Lower leg skin (tissue), 4 donors: ENCODE measurements around the gene ATXN1L. TPM values are rescaled to one million over a fixed set of nuclear protein-coding genes. Genes with fewer than 3 reads are reported as not detected.

Experiments used
- DNase-seq, 2 donors: peaks; one replicate each; pipeline ENCODE4 v3.0.0-alpha.2; 2019; ENCODE audit warnings: low spot score in 2 of 2
- H3K4me3 ChIP-seq: fragments of 200-600 bp; sonication (generic); 2 replicates; pipeline ENCODE4 v1.5.1; 2017; ENCODE audit warnings: mild to moderate bottlenecking, low read depth; ENCODE audit not compliant: poor library complexity, severe bottlenecking
- CTCF ChIP-seq, 3 donors: fragments of 450-650 bp; IDR thresholded peaks; one replicate each; pipeline ENCODE4 v1.5.1; 2016; ENCODE audit warnings: antibody characterized with exemption in 3 of 3, mild to moderate bottlenecking in 3 of 3, moderate library complexity in 2 of 3
- POLR2A ChIP-seq, 2 donors: fragments of 450-650 bp; IDR thresholded peaks; one replicate each; pipeline ENCODE4 v1.6.1; 2016 to 2017; ENCODE audit warnings: antibody characterized with exemption in 2 of 2, mild to moderate bottlenecking in 1 of 2, moderate library complexity in 1 of 2
- WGBS, 2 donors: methylation state at CpG; one replicate each; pipeline ENCODE4 v1.1.5; 2018; 5-methylcytosine and 5-hydroxymethylcytosine counted together
- intact Hi-C: fragments of 100-400 bp; cut with DNase I; formaldehyde crosslinking; loops from one replicate; pipeline ENCODE4 v1.15.0; 2023; ENCODE audit warnings: low total_unique reads
- total RNA-seq, 4 donors: library from RNA; depleted of rRNA; stranded (reverse); fragments of >200 nt; gene quantifications; one replicate each; pipeline ENCODE4 v1.1.0, GENCODE V29; 2016

The ATXN1L gene
- total RNA-seq, 4 donors from 2014 or later, result 21.8 to 29.7 (median 27.2) TPM

GRCh38 chr16:71848622-71849021, 2.8 kb downstream of the ATXN1L start:
- intact Hi-C loops, result no loop called here
- no peak for DNase-seq
- WGBS, 2 donors, result 80 to 90% methylated on average over 6 of the region's 6 CpGs
- TF ChIP-seq CTCF (IDR thresholded peaks at IDR 0.05), result no peak
- TF ChIP-seq POLR2A (IDR thresholded peaks at IDR 0.05), result no peak
- no peak overlapping the region for H3K4me3 ChIP-seq

- 68 to 78% methylated on average over 8 of the region's 8 CpGs for WGBS, 2 donors
Observed at GRCh38 chr16:71851746-71852145, 6.0 kb downstream of the ATXN1L start.

GRCh38 chr16:71852158-71852557, 6.4 kb downstream of the ATXN1L start:
- intact Hi-C loops, result no loop called here
- TF ChIP-seq POLR2A (IDR thresholded peaks at IDR 0.05) (no peak), CTCF (IDR thresholded peaks at IDR 0.05) (no peak)
- no peak overlapping the region for H3K4me3 ChIP-seq
- WGBS, 2 donors, result 59 to 80% methylated on average over 3 of the region's 3 CpGs
- DNase-seq, result no peak

More at GRCh38 chr16:71851746-71852145, 6.0 kb downstream of the ATXN1L start:
- no peak for TF ChIP-seq POLR2A (IDR thresholded peaks at IDR 0.05)
- TF ChIP-seq CTCF (IDR thresholded peaks at IDR 0.05), result no peak
- intact Hi-C loops, result no loop called here
- no peak overlapping the region for H3K4me3 ChIP-seq
- DNase-seq, result no peak

GRCh38 chr16:71852561-71852960, 6.8 kb downstream of the ATXN1L start:
- no peak overlapping the region for H3K4me3 ChIP-seq
- 96 to 100% methylated on average over 4 of the region's 4 CpGs for WGBS, 2 donors
- DNase-seq, result no peak
- no peak for TF ChIP-seq CTCF (IDR thresholded peaks at IDR 0.05)
- no peak for TF ChIP-seq POLR2A (IDR thresholded peaks at IDR 0.05)
- intact Hi-C loops, result no loop called here

- DNase-seq, result no peak
- no peak overlapping the region for H3K4me3 ChIP-seq
- intact Hi-C loops, result no loop called here
- WGBS, 2 donors, result 88 to 90% methylated on average over 4 of the region's 4 CpGs
- TF ChIP-seq CTCF (IDR thresholded peaks at IDR 0.05), result no peak
- no peak for TF ChIP-seq POLR2A (IDR thresholded peaks at IDR 0.05)
Observed at GRCh38 chr16:71853413-71853812, 7.6 kb downstream of the ATXN1L start.

- intact Hi-C loops, result no loop called here
- WGBS, 2 donors, result 83 to 86% methylated on average over 4 of the region's 4 CpGs
- H3K4me3 ChIP-seq, result no peak overlapping the region
- no peak for TF ChIP-seq CTCF (IDR thresholded peaks at IDR 0.05)
- DNase-seq, result no peak
Observed at GRCh38 chr16:71854369-71854948, 8.7 kb downstream of the ATXN1L start.
